GM12874 (cell line): ENCODE results near the gene CEP112.

ENCODE experiments used
- TF ChIP-seq, protein P1 (sequence below): IDR thresholded peaks from 2 replicates; pipeline ENCODE4 v1.5.1; 2011; ENCODE audit warnings: low read depth, mild to moderate bottlenecking, control low read depth, low read length, moderate library complexity; ENCODE audit not compliant: insufficient read depth

Gene CEP112

DNA sequence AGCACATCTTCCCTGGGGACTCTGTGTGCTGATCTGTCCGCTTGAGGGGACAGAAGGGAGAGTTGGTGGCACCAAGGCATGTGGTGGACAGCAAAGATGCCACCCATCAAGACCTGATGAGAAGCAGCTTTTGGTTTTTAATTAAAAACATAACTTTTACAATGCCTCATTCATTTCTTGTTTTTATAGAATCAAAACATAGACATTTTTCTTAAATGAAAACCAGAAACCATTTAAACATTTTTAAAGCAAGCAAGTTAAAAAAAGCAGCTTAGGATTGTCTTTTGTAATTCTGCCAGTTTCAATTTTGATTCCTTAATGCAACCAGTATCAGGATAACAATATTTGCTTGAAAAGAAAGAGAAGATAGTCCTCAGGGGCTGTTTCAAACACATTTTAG lies 506.8 kb downstream of the CEP112 start:
- TF ChIP-seq, protein P1, sequence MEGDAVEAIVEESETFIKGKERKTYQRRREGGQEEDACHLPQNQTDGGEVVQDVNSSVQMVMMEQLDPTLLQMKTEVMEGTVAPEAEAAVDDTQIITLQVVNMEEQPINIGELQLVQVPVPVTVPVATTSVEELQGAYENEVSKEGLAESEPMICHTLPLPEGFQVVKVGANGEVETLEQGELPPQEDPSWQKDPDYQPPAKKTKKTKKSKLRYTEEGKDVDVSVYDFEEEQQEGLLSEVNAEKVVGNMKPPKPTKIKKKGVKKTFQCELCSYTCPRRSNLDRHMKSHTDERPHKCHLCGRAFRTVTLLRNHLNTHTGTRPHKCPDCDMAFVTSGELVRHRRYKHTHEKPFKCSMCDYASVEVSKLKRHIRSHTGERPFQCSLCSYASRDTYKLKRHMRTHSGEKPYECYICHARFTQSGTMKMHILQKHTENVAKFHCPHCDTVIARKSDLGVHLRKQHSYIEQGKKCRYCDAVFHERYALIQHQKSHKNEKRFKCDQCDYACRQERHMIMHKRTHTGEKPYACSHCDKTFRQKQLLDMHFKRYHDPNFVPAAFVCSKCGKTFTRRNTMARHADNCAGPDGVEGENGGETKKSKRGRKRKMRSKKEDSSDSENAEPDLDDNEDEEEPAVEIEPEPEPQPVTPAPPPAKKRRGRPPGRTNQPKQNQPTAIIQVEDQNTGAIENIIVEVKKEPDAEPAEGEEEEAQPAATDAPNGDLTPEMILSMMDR: no peak

GRCh38 chr17:65684631-65685030 lies 507.3 kb downstream of the CEP112 start:
- TF ChIP-seq, protein P1: no peak

GRCh38 chr17:65683428-65683827 lies 508.5 kb downstream of the CEP112 start:
- TF ChIP-seq, protein P1: no peak

GRCh38 chr17:65679165-65679845 lies 512.6 kb downstream of the CEP112 start:
- TF ChIP-seq, protein P1: no peak

DNA sequence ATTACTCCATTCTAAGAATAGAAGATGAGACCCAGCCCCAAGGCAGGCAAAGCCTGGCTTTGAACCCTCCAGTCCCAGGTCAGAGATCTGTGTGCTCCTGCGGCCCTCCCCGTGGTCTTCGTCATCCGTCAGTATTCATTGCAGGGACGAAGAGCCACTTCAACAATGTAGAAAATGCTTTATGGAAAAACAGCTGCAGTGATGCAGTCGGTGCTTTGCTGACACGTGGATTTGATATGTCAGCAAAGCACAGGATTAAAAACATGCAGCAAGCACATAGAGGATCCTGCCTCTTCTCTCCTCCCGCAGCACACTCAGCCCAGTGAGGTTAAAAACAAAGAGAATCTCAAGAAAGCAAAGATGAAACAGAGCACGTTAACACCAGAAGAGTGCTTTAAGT lies 513.4 kb downstream of the CEP112 start:
- TF ChIP-seq, protein P1: no peak

GRCh38 chr17:65677932-65678331 lies 514.0 kb downstream of the CEP112 start:
- TF ChIP-seq, protein P1: no peak

DNA sequence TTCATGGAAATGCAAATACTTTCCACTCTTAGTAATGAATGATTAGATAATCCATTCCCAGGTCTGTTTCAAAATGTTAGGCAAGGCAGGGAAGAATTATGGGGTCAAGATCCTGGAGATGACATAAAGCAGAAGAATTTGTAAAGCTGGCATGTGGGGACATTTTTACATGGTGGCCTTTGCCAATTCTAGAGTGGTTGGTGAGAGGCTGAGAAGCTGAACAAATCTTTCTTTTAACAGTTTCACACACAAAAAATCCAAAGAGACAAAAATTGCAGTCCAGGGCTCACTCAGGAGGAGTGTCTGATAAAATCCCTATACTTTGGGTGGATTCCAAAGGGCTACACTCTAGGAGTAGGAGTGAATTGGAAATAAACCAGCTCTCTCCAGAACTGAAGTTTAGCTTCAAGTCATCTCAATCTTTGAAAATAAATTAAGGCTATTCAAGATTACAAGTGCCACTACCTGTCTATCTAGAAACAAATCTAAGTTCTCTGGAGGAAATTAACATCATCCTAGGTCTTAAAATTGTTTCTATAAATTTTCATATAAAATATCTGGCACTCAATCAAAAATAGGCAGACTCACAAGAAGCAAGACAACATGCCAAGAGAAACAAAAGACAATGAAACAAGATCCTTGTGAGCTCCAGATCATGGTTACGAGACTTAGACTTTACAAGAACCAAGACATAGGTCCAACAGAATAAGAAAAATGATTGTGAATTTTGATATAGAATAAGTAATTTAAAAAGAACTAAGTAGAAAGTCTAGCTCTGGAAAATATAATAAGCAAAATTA lies 517.5 kb downstream of the CEP112 start:
- TF ChIP-seq, protein P1: no peak
